HEK293 (cell line): ENCODE measurements around the gene ERCC5.

ENCODE experiments used
- CTCF ChIA-PET: fragments of 350-600 bp; formaldehyde crosslinking; extraction: SDS; loops from one replicate; lab custom pipeline; 2021; ENCODE audit warnings: antibody characterized with exemption; lab: Yijun Ruan, JAX
- POLR2A ChIA-PET: fragments of 300-600 bp; formaldehyde crosslinking; extraction: SDS; loops from one replicate; lab custom pipeline; 2020; ENCODE audit warnings: antibody characterized with exemption, inconsistent platforms; lab: Yijun Ruan, JAX
- H3K27ac ChIP-seq: fragments of 200-500 bp; sonication (Bioruptor generic); 2 replicates; pipeline ENCODE4 v1.5.1; 2014; ENCODE audit warnings: low read depth, low read length, control low read depth, inconsistent platforms; ENCODE audit errors: extremely low read depth
- H3K36me3 ChIP-seq, 2 experiments: fragments of 200-500 bp in 1 of 2; sonication (Bioruptor generic) in 1 of 2; 1 replicate in 1 of 2; 2 replicates in 1 of 2; pipeline ENCODE4 v1.5.1; 2014 to 2017; ENCODE audit warnings: inconsistent platforms in 2 of 2, low read length in 2 of 2; ENCODE audit not compliant: control insufficient read depth in 2 of 2, insufficient read depth in 1 of 2
- H3K4me1 ChIP-seq: fragments of 200-500 bp; sonication (Bioruptor generic); 2 replicates; pipeline ENCODE4 v1.5.1; 2014; ENCODE audit warnings: mild to moderate bottlenecking, low read length, inconsistent platforms; ENCODE audit not compliant: control insufficient read depth, insufficient read depth
- H3K4me3 ChIP-seq: 2 replicates; pipeline ENCODE4 v1.5.1; 2011; ENCODE audit warnings: low read depth, mild to moderate bottlenecking, control low read depth, low read length, moderate library complexity
- H3K9me3 ChIP-seq: fragments of 200-500 bp; sonication (Bioruptor generic); 2 replicates; pipeline ENCODE4 v1.5.1; 2014; ENCODE audit warnings: low read depth, low read length, inconsistent platforms; ENCODE audit not compliant: control insufficient read depth, insufficient read depth
- BCL11B ChIP-seq: fragments of 450-650 bp; formaldehyde crosslinking; IDR thresholded peaks from 2 replicates; pipeline ENCODE4 v1.5.1; 2016; ENCODE audit warnings: low read depth, missing biosample characterization, missing genetic modification characterization
- EGR2 ChIP-seq: fragments of 450-650 bp; formaldehyde crosslinking; IDR thresholded peaks from 2 replicates; pipeline ENCODE4 v1.5.1; 2016; ENCODE audit warnings: low read depth, missing biosample characterization, missing genetic modification characterization
- ELK4 ChIP-seq: IDR thresholded peaks from 2 replicates; pipeline ENCODE4 v1.6.1; 2011; ENCODE audit warnings: mild to moderate bottlenecking, low read depth, low read length, borderline replicate concordance
- OSR2 ChIP-seq: fragments of 450-650 bp; formaldehyde crosslinking; IDR thresholded peaks from 2 replicates; pipeline ENCODE4 v1.5.1; 2016; ENCODE audit warnings: missing biosample characterization, missing genetic modification characterization
- OVOL3 ChIP-seq: fragments of 450-650 bp; formaldehyde crosslinking; IDR thresholded peaks from 2 replicates; pipeline ENCODE4 v1.5.1; 2016; ENCODE audit warnings: missing biosample characterization, missing genetic modification characterization
- PBX3 ChIP-seq: sonication (generic); formaldehyde crosslinking; IDR thresholded peaks from 2 replicates; pipeline ENCODE4 v1.8.1; 2022; ENCODE audit warnings: mild to moderate bottlenecking, moderate library complexity, missing genetic modification reagents
- REST ChIP-seq: fragments of 450-650 bp; formaldehyde crosslinking; IDR thresholded peaks from 2 replicates; pipeline ENCODE4 v1.5.1; 2016; ENCODE audit warnings: missing biosample characterization, missing genetic modification characterization
- TSHZ1 ChIP-seq: fragments of 450-650 bp; formaldehyde crosslinking; IDR thresholded peaks from 2 replicates; pipeline ENCODE4 v1.5.1; 2016; ENCODE audit warnings: missing biosample characterization, missing genetic modification characterization, borderline replicate concordance
- ZBTB6 ChIP-seq: fragments of 450-650 bp; formaldehyde crosslinking; IDR thresholded peaks from 2 replicates; pipeline ENCODE4 v1.5.1; 2017; ENCODE audit warnings: missing biosample characterization, missing genetic modification characterization
- ZNF112 ChIP-seq: fragments of 450-650 bp; formaldehyde crosslinking; IDR thresholded peaks from 2 replicates; pipeline ENCODE4 v1.5.0; 2017; ENCODE audit warnings: missing biosample characterization, missing genetic modification characterization
- ZNF202 ChIP-seq: fragments of 450-650 bp; formaldehyde crosslinking; IDR thresholded peaks from 2 replicates; pipeline ENCODE4 v1.5.1; 2016; ENCODE audit warnings: missing biosample characterization, missing genetic modification characterization, borderline replicate concordance
- ZNF26 ChIP-seq: fragments of 450-650 bp; formaldehyde crosslinking; IDR thresholded peaks from 2 replicates; pipeline ENCODE4 v1.5.1; 2016; ENCODE audit warnings: missing biosample characterization, missing genetic modification characterization
- ZNF324 ChIP-seq: fragments of 450-650 bp; formaldehyde crosslinking; IDR thresholded peaks from 2 replicates; pipeline ENCODE4 v1.5.1; 2016; ENCODE audit warnings: missing biosample characterization, missing genetic modification characterization
- ZNF37A ChIP-seq: fragments of 450-650 bp; IDR thresholded peaks from 2 replicates; pipeline ENCODE4 v1.5.1; 2018; ENCODE audit warnings: missing biosample characterization, missing genetic modification characterization
- ZNF580 ChIP-seq: fragments of 450-650 bp; formaldehyde crosslinking; IDR thresholded peaks from 2 replicates; pipeline ENCODE4 v1.5.1; 2016; ENCODE audit warnings: missing biosample characterization, missing genetic modification characterization
- ZNF585B ChIP-seq: fragments of 450-650 bp; formaldehyde crosslinking; IDR thresholded peaks from 2 replicates; pipeline ENCODE4 v1.5.1; 2016; ENCODE audit warnings: missing biosample characterization, missing genetic modification characterization
- ZNF596 ChIP-seq: fragments of 450-650 bp; IDR thresholded peaks from 2 replicates; pipeline ENCODE4 v1.5.0; 2018; ENCODE audit warnings: missing biosample characterization, mild to moderate bottlenecking, missing genetic modification characterization, moderate library complexity
- ZNF704 ChIP-seq: fragments of 450-650 bp; formaldehyde crosslinking; IDR thresholded peaks from 2 replicates; pipeline ENCODE4 v1.5.1; 2016; ENCODE audit warnings: missing biosample characterization, missing genetic modification characterization

The ERCC5 gene

GRCh38 chr13:102901615-102902305, 55.9 kb downstream of the ERCC5 start:
- ChIA-PET CTCF (interaction anchor here (0.7 kb wide), 1 partner anchor 400 kb away, joined by 3 read pairs; no protein-coding TSS in a partner anchor), POLR2A (no interaction called here)
- H3K36me3 ChIP-seq, result no peaks in the 10 kb centered on the region
- TF ChIP-seq ZNF324 (tag by site-specific recombination) (no peak), ZBTB6 (tag by site-specific recombination) (no peak), OVOL3 (tag by site-specific recombination) (no peak), ZNF704 (tag by site-specific recombination) (no peak), OSR2 (tag by site-specific recombination) (no peak)
- TF ChIP-seq, all 188 proteins: peak for 0
- Histone ChIP-seq H3K27ac (no peak overlapping the region), H3K9me3 (no peaks in the 10 kb centered on the region), H3K4me1 (no peaks in the 10 kb centered on the region), H3K4me3 (no peak overlapping the region)

- no peaks in the 10 kb centered on the region for H3K9me3 ChIP-seq
- POLR2A ChIA-PET, result no interaction called here
- H3K4me1 ChIP-seq, result no peaks in the 10 kb centered on the region
- CTCF ChIA-PET, result interaction anchor here (1.0 kb wide), 1 partner anchor 32 kb away, joined by 5 read pairs; no protein-coding TSS in a partner anchor
- no peaks in the 10 kb centered on the region for H3K36me3 ChIP-seq
- no peak overlapping the region for H3K4me3 ChIP-seq
- no peak overlapping the region for H3K27ac ChIP-seq
- no peak for TF ChIP-seq ZNF580 (tag by site-specific recombination)
- TF ChIP-seq ZNF202, result no peak
- no peak for TF ChIP-seq TSHZ1 (tag by site-specific recombination)
- TF ChIP-seq ZNF596 (tag by site-specific recombination), result no peak
- TF ChIP-seq ELK4, result no peak
- TF ChIP-seq ZNF37A (tag by site-specific recombination), result no peak
- no peak for TF ChIP-seq ZNF585B (tag by site-specific recombination)
- no peak for TF ChIP-seq ZNF112 (tag by site-specific recombination)
- TF ChIP-seq EGR2 (tag by site-specific recombination), result no peak
- TF ChIP-seq ZNF26 (tag by site-specific recombination), result no peak
- TF ChIP-seq PBX3 (CRISPR knock-in tag), result no peak
- no peak for TF ChIP-seq REST (tag by site-specific recombination)
- TF ChIP-seq BCL11B (tag by site-specific recombination), result no peak
Observed at GRCh38 chr13:102902789-102903347, 57.0 kb downstream of the ERCC5 start.
